WERI-Rb-1 (cell line): ENCODE measurements around the gene KANK4.

Experiments
- DNase-seq: peaks from one replicate; pipeline ENCODE4 v3.0.0-alpha.2; 2020
- H3K27ac ChIP-seq: fragments of 250-450 bp; sonication (Bioruptor Pico); 2 replicates; pipeline ENCODE4 v1.5.1; 2020; ENCODE audit warnings: mild to moderate bottlenecking, moderate library complexity
- H3K27me3 ChIP-seq: fragments of 250-450 bp; sonication (Bioruptor Pico); 2 replicates; pipeline ENCODE4 v1.5.1; 2021; ENCODE audit warnings: mild to moderate bottlenecking, low read depth, moderate library complexity; ENCODE audit not compliant: insufficient read depth, severe bottlenecking
- H3K36me3 ChIP-seq: fragments of 250-450 bp; sonication (Bioruptor Pico); 2 replicates; pipeline ENCODE4 v1.5.1; 2020; ENCODE audit warnings: mild to moderate bottlenecking, moderate library complexity
- H3K4me3 ChIP-seq: 2 replicates; pipeline ENCODE4 v1.5.1; 2011; ENCODE audit warnings: low read depth, mild to moderate bottlenecking, control low read depth, low read length
- H3K9me3 ChIP-seq: fragments of 250-450 bp; sonication (Bioruptor Pico); 2 replicates; pipeline ENCODE4 v1.5.1; 2021; ENCODE audit warnings: mild to moderate bottlenecking, moderate library complexity; ENCODE audit not compliant: severe bottlenecking
- TF ChIP-seq, protein P1 (sequence below): IDR thresholded peaks from 2 replicates; pipeline ENCODE4 v1.5.1; 2011; ENCODE audit warnings: low read depth, mild to moderate bottlenecking, control low read depth, inconsistent platforms, low read length

KANK4 gene

DNA sequence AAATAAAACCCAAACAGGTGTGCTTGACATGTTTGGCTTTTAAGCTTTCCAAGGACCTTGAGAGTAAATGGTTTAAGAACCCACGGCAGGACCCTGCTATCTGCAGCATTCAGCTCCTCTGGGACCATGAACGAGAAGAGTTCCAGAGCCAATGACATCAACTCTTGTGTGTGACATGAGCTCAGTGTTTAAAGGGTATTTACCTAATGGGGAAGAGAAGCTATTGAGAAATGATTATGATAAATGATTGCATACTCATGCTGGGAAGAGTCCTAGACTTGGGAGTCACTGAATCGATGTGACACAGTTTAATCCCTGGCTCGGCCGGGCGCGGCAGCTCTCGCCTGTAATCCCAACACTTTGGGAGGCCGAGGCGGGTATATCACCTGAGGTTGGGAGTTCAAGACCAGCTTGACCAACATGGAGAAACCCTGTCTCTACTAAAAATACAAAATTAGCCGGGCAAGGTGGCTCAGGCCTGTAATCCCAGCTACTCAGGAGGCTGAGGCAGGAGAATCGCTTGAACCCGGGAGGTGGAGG is 55.4 kb downstream of the KANK4 start:
- no peak for DNase-seq
- H3K4me3 ChIP-seq = no peak overlapping the region
- H3K36me3 ChIP-seq = no peaks in the 10 kb centered on the region
- TF ChIP-seq, protein P1, sequence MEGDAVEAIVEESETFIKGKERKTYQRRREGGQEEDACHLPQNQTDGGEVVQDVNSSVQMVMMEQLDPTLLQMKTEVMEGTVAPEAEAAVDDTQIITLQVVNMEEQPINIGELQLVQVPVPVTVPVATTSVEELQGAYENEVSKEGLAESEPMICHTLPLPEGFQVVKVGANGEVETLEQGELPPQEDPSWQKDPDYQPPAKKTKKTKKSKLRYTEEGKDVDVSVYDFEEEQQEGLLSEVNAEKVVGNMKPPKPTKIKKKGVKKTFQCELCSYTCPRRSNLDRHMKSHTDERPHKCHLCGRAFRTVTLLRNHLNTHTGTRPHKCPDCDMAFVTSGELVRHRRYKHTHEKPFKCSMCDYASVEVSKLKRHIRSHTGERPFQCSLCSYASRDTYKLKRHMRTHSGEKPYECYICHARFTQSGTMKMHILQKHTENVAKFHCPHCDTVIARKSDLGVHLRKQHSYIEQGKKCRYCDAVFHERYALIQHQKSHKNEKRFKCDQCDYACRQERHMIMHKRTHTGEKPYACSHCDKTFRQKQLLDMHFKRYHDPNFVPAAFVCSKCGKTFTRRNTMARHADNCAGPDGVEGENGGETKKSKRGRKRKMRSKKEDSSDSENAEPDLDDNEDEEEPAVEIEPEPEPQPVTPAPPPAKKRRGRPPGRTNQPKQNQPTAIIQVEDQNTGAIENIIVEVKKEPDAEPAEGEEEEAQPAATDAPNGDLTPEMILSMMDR = no peak
- H3K27ac ChIP-seq = no peak overlapping the region
- no peaks in the 10 kb centered on the region for H3K9me3 ChIP-seq
- H3K27me3 ChIP-seq = no peaks in the 10 kb centered on the region

DNA sequence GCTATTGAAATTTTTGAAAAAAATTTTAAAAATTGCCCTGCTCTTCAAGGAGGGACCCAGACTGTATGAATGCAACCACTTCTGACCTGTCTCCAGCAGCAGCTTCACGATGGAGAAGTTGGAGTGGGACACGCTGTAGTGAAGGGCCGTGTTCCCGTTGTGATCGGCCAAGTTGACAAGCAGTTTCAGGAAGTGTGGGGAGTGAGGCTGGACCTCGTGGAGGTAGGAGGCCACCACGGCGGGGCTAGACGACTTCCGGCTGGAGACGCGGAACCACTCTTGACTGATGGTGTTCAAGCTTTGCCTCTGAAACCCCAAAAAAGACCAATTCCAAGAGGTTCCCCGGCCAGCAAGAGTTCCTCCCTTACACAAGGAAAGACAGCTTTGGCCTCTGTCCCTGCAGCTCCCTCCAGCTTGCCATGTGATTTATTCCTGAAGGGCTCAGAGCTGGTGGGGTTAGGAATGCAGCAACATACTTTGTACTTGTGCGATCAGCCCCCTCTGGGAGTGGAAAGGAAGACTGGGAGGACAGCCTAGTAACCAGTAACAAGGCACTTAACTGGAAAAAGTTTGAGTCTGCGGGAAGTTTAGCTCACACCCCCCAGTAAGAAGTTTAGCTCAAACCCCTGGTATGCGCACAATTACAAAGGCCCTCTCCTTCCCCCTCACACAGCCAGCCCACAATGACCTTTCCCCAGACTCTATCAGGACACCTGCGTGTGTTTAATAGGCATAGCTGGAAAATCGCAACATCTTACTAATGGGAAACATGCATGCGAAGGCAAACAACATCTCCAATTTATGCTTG is 56.0 kb downstream of the KANK4 start:
- no peak overlapping the region for H3K4me3 ChIP-seq
- no peak for DNase-seq
- H3K27ac ChIP-seq = no peak overlapping the region
- no peaks in the 10 kb centered on the region for H3K9me3 ChIP-seq
- TF ChIP-seq, protein P1 = no peak
- no peaks in the 10 kb centered on the region for H3K36me3 ChIP-seq
- no peaks in the 10 kb centered on the region for H3K27me3 ChIP-seq

DNA sequence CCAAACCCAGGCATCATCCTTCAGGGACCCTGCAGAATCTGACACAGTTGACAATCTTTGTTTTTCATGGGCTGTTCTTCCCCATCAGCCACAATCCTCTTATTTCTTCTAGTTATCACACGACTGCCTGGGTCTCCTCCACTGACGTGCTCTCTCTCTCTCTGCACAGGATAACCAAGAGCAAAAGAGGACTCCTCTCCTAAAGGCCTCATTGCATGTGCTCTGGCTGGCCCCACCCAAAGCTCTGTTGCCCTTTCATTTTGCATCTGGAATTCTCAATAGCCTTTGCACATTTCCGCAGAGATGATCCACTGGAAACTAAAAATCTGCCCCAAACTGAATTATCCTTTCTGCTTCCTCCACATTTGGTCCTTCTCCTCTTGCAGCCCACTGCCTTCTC is 58.5 kb downstream of the KANK4 start:
- Histone ChIP-seq H3K4me3 (no peak overlapping the region), H3K27ac (no peak overlapping the region), H3K9me3 (no peaks in the 10 kb centered on the region), H3K36me3 (no peaks in the 10 kb centered on the region), H3K27me3 (no peaks in the 10 kb centered on the region)
- TF ChIP-seq, protein P1 = no peak
- DNase-seq = no peak

DNA sequence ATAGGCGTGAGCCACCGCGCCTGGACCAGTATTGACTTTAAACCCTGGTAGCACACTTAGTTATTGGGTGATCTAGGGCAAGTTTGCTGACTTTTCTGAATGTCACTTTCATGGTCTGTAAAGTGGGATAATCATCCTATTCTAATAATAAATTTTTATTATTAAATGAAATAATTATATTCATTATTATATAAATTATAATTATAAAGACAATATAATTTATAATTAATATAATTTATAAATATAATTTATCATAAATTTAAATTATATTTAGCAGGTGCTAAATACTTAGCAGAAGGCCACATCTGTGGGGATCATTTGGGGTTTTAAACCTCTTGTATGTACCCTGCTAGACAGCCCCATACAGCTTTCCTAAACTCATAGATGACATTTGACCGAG is 59.7 kb downstream of the KANK4 start:
- no peak overlapping the region for H3K27ac ChIP-seq
- no peaks in the 10 kb centered on the region for H3K36me3 ChIP-seq
- no peak for DNase-seq
- H3K4me3 ChIP-seq = no peak overlapping the region
- TF ChIP-seq, protein P1 = no peak
- H3K9me3 ChIP-seq = no peaks in the 10 kb centered on the region
- H3K27me3 ChIP-seq = no peaks in the 10 kb centered on the region

DNA sequence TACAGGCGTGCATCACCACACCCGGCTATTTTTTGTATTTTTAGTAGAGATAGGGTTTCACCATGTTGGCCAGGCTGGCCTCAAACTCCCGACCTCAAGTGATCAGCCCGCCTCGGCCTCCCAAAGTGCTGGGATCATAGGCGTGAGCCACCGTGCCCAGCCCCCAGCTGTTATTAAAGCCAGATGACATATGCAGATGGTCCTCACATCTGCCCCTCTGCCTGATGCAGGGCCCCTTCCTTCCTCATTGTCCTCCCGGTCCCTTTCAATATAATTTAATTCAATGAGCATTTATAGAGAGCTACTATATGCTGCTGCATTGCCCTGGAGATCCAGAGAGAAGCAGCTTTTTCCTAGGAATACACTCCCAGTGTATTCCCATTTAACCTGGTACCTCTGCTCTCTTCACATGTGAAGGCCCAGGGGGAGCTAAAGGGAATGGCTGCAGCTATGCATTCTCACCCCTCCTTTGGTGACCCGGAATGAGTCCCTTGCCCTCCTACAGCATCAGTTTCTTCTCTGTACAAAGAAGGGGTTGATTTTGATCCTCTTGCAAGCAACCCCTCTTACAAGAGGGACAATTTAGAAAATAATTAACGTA is 69.0 kb downstream of the KANK4 start:
- H3K36me3 ChIP-seq = no peaks in the 10 kb centered on the region
- no peak overlapping the region for H3K4me3 ChIP-seq
- H3K27me3 ChIP-seq = no peaks in the 10 kb centered on the region
- H3K9me3 ChIP-seq = no peaks in the 10 kb centered on the region
- TF ChIP-seq, protein P1 = no peak
- no peak overlapping the region for H3K27ac ChIP-seq
- DNase-seq = no peak
